T follicular helper cell (primary cell): Measurements from ENCODE around the gene GANC.
A peak's percentile ranks its signal among the peaks of the same experiment; 100 is the strongest.
"Not testable (repeated sequence)": the region's sequence is repeated elsewhere in the genome, so short reads cannot be mapped to it uniquely, and the experiment has no call there.

Experiments used
- DNase-seq: peaks from one replicate; pipeline ENCODE4 v3.0.0-alpha.2; 2020; ENCODE audit warnings: low read depth
- total RNA-seq, 2 experiments: gene quantifications; one replicate each; lab custom pipeline; 2026; lab: John Stamatoyannopoulos, UW

GANC gene, protein sequence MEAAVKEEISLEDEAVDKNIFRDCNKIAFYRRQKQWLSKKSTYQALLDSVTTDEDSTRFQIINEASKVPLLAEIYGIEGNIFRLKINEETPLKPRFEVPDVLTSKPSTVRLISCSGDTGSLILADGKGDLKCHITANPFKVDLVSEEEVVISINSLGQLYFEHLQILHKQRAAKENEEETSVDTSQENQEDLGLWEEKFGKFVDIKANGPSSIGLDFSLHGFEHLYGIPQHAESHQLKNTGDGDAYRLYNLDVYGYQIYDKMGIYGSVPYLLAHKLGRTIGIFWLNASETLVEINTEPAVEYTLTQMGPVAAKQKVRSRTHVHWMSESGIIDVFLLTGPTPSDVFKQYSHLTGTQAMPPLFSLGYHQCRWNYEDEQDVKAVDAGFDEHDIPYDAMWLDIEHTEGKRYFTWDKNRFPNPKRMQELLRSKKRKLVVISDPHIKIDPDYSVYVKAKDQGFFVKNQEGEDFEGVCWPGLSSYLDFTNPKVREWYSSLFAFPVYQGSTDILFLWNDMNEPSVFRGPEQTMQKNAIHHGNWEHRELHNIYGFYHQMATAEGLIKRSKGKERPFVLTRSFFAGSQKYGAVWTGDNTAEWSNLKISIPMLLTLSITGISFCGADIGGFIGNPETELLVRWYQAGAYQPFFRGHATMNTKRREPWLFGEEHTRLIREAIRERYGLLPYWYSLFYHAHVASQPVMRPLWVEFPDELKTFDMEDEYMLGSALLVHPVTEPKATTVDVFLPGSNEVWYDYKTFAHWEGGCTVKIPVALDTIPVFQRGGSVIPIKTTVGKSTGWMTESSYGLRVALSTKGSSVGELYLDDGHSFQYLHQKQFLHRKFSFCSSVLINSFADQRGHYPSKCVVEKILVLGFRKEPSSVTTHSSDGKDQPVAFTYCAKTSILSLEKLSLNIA (N-terminal part only)
- 9.0 to 29.5 reads per million in 2 experiments for total RNA-seq

DNA sequence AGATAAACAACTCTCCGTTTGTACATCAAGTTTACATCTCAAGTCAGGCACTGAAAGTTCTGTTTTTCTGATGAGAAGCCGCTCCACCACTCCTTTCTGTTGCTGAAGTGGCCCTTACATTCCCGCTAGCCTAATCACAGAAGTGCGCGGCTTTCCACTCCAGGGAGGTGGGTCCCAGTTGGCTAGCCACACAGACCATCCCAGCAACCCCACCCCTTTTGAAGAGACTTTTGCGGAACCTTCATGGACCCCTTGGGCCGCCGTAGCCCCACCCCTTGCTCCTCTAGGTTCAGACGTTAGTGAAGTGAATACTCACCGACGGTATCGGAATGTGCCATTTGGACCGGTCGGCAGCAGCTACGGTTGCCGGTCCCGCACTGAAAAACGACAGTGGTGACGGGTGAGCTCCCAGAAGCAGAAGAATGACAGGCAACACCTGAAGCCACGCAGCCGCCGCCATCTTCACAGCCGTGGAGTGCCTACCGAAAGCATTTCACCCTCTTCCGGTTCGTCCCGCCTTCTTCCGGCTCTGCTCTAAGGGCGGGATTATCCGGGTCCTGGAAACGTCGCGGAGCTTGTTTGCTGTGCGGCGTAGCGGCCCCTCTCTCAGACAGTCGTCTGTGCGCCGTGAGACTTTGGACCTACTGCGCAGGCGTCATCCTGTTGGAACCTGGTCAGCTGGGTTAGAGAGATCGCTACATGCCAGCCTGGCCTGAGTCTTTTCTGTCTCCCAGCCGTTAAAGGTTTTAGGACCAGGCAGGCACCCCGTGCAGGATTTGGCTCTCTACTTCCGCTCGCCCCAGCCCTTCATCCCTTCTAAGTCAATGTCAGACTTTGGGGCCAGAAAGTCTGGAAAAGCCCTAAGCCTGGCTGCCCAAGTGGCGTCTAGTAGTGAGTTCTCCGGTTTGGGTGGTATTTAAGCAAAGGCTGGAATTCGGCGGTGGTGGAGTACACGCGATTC lies at the start of gene GANC, which contains the start of gene TMEM87A:
GANC (plus strand) TSS at position 263 of the 961 bp plus-strand sequence. CDS start 1,281 bp downstream, outside the sequence.
TMEM87A (minus strand) TSS at position 495 of the 961 bp plus-strand sequence; CDS start at position 460, 35 bp downstream.
- peak; percentile 94 for DNase-seq

DNA sequence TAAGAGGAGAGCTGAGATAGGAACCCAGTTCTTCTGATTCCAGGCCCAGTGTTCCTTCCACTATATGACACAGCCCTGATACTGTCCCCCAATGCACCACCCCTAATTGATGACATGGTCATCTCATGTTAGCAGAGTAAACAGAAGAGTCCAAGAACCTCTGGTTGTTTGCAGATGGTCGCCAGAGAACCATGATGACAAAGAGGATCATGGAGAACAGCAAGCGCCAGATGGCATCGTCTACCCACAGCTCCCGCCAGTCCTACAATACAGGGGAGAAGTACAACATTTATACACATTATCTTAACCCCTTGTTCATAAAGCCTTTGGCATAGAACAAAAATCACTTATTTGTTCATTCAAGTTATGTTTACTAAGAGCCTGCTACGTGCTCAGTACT lies 46.4 kb upstream of the GANC start:
- no peak for DNase-seq

DNA sequence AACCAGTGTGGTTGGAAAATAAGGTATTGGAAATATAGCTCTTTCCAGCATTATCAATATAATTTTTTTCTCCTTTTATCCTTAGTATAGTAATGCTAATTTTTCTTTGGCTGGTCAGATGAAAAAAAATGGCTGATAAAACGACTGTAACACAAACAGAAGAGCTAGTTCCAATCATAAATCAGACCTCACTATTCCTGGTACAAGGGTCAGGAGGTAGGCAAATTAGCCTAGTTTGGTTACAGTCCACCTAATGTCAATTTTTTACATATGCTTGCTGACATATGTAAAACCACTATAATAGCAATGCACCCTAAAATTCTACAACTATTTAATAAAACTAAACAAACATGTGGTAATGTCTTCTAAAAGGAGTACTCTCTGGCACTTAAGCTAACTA lies 45.0 kb upstream of the GANC start:
- no peak for DNase-seq

DNA sequence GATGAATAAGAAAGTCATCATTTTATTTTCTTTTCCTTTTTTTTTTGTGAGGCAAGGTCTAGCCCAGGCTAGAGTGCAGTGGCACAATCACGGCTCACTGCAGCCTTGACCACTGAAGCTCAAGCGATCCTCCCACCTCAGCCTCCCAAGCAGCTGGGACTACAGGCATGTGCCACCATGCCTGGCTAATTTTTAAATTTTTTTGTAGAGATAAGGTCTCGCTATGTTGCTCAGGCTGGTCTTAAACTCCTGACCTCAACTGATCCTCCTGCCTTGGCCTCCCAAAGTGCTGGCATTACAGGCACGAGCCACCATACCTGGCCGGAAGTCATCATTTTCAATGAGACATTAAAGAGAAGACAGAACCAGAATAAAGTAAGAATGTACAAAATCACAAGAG lies 44.0 kb upstream of the GANC start:
- DNase-seq = not testable (repeated sequence)

DNA sequence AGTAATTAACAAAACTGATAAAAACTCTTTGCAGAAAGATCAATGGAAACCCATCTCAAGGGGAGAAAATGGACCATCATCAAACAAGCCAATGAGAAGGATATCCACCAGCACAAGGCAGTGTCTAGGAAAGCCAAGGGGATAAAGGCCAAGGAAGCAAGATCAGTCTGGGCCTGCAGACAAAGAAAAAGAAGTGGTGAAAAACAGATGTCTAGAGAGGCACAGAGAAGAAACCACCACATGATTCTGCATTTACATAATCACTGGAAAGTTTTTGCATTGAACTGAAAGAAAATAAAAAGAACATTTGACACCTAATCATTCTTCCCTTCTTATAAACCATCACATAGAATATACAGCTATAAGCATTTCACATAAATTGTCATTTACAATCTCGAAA lies 41.9 kb upstream of the GANC start:
- DNase-seq = no peak

DNA sequence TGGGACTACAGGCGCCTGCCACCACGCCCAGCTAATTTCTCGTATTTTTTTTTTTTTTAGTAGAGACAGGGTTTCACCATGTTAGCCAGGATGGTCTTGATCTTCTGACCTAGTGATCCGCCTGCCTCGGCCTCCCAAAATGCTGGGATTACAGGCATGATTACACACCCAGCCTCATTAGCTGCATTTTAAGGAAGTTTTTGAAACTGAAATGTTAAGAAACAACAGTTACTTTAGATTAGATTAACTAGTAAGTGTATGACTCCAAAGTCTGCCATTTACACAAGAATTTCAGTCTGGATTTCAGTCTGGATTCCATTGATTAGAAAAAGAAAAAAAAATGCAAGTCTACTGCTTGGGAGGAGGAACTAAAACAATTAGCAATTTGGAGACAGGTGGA lies 40.4 kb upstream of the GANC start:
- DNase-seq = no peak

DNA sequence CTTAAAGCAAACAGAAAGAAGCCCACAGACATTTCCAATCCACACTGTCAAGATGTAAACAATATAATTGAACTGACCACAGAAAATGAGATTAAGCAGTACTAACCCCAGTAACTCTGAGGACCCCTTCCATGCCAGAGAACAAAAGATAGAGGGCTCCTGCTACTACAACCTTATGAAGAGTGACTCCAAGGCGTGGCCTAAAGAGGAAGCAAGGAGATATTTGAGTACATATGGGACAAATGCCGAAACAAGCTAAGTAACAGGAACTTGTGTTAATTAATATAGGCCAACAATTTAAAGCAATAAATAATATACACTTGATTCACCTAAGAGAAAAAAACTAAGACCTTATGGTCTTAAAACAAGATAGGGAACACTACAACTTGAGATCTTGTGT lies 39.9 kb upstream of the GANC start:
- DNase-seq = no peak

DNA sequence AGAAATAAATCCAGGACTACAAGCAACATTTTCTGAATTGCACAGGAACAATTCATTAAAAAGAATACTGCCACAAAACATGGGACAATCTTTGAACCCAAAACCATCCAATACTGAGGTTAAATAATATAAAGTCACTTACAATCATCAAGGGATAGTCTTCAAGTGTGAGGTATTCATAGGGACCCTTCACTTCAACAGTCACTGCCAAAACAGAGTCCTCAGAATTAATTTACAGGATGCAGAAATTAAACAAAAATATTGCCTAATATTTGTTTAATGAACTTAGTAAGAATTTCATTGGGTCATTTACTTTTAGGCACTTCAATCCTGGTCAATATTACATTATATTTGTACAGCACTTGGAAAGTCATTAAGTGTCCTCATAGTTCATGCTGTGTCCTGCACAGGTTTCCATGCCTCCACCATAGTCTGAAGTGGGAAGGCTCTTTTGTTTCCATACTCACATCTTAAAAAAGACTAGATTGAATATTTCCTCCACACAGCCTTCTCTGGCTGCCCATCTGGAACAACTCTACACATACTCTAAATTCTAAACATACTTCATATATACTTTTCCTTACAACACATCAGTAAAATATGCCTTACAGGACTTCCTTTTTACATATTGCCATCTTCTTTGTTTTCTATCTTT lies 33.3 kb upstream of the GANC start:
- DNase-seq = no peak

DNA sequence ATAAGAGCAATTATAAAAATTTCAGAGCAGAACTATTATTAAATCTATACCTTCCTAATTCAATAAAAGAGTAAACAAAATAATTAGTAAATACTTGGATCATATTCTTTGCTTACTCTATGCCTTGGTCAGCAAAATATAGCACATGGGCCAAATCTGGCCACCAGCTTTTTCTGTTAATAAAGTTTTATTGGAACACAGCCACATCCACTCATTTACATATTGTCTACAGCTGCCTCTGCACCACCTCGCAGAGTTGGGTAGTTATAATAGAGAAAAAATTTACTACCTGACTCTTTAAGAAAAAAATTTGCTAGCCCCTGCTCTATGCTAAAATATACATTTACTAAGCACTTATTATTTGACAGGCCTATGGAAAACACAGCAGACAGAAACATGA lies 32.2 kb upstream of the GANC start:
- no peak for DNase-seq

DNA sequence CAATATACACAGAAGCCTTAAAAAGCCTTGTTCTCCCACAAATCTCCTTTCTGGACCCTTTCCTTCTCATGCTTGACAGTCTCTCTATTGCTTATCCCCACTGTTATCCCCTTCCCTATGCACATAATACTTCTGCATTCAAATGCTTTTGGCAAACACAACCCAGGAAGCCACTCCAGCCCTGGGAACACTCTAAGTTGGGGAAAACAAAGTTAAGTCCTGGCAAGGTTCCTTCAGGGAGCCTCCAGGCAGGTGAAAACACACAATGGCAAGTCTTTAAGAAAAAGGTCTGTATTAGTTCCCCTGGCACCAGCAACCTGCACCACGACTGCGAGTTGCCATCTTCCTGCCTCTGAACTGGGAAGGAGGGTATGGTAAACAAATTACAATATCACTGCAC lies 19.7 kb upstream of the GANC start:
- DNase-seq = no peak

DNA sequence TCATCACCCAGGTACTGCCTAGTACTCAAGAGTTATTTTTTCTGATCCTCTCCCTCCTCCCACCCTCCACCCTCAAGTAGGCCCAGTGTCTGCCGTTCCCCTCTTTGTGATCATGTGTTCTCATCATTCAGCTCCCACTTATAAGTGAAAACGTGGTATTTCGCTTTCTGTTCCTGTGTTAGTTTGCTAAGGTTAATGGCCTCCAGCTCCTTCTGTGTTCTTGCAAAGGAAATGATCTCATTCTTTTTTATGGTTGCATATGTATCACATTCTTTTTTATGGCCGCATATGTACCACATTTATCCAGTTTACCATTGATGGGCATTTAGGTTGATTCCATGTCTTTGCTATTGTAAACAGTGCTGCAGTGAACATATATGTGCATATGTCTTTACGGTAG lies 8.2 kb upstream of the GANC start:
- DNase-seq = no peak

DNA sequence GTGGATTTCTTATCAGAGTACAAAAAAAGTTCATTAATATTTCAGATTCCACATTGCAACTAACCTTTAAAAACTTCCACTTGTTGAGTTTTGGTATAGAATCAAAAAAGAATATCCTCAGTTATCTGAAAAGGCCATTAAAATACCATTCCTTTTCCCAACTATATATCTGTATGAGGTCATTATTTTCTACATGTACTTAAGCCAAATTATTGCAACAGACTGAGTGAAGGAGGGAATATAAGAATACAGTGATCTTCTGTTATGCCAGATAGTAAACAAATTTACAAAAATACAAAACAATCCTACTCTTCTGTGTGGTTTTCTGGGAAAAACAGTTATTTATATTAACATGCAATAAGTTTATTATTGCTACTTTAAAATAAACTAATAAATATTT lies 5.7 kb upstream of the GANC start:
- no peak for DNase-seq

DNA sequence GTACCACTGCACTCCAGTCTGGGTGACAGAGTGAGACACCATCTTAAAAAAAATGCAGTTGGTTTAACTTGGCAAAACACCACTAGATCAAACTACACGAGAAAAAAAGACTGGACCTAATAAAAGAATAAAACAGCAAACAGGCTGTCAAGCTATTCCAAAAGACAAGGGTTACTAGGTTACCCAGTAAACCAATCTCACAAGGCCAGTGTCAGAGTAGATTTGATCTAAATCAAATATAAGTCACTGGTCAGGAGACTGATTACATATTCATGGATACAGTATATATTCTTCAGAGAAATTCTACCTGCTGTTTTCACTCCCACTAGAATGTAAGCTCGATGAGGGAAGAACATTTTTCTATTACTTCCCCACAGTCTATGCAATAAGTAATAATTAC lies 2.5 kb upstream of the GANC start:
- no peak for DNase-seq

DNA sequence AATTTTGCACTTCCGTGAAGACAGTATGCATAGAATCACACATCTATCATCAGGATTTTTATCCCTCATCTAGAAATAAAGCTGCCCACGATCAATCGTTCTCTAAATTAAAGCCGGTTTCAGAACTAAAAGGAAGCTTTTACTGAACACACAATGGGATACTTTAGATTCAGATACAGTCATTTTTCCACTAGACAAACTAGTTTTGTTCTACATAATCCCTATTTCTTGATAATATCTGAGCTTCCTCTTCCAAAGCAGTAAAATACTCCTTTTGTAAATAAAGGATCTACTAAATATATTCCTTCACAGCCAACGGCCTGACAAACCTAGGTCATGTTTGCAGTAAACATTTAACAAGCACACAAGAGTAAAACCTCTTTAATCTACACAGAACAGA lies 2.0 kb upstream of the GANC start:
- DNase-seq = no peak

DNA sequence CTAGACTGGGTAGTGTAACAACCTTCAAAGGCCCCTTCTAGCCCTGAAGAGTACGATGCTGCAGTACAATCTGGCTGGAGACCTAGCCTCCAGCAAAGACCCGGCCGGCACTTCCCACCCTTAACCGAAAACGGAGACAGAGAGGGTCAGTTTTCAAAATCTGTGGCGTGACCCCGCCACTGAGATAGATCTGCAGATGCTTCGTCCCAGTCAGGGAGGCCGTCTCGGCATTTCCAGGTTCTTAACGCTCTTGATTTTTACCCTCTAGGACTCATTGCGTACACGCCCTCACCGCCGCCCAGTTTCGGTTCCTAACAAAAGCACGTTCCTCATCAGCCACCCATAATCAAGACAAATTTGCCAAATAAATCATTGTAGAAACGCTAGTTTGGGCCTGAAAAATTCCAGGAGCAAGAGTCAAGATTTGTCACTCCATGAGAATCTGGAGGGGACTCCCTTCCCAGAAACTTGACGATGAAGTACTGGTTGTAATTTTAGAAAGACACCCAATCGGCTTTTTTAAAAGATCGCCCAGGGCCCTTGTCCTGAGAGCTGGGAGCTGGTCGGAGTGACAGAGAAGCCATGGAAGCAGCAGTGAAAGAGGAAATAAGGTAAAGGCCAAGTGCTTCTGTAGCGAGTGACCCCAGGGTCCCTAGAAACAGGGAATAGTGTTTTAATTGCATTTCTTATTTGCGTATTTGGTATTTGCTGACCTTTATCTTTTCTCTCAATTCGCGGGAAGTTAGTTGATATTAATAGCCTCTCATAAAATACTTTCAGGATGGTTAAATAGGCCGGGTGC lies 1.1 kb downstream of the GANC start:
- DNase-seq = peak; percentile 37

DNA sequence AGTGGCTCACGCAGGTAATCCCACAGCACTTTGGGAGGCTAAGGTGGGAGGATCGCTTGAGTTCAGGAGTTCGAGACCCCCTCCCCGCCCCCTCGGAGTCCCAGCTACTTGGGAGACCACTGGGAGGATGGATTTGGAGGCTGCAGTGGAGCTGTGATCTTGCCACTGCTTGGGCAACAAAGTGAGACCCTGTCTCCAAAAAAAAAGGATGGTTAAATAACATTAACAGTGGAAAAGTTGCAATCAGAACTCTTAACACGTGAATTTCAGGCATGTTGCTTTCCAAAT lies 1.6 kb downstream of the GANC start:
- DNase-seq = no peak

DNA sequence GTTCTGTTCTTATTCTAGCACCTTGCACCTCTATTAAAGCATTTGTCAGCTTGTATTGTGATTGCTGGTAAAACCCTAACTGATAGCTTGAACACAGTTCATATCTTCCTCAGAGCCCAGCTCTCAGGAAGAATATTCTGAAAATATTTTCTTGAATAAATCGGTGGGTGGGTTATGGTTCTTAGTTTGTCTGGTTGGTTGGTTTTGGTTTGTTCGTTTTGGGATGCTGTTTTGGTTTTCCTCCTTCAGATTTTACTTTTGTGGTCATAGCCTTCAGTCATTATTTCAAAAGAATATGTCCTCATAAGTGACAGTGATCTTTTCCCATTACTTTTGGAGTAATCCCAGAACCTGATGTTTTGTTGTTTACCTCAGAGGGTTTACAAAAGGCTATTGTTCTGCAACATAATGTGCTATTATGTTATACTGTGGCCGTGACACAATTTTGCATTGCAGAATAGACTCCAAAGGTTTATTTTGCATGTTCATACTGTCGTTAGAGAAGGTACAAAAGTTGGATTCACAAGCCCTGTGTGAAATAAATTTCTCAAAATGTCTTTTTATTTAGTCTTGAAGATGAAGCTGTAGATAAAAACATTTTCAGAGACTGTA lies 2.9 kb downstream of the GANC start:
- no peak for DNase-seq

DNA sequence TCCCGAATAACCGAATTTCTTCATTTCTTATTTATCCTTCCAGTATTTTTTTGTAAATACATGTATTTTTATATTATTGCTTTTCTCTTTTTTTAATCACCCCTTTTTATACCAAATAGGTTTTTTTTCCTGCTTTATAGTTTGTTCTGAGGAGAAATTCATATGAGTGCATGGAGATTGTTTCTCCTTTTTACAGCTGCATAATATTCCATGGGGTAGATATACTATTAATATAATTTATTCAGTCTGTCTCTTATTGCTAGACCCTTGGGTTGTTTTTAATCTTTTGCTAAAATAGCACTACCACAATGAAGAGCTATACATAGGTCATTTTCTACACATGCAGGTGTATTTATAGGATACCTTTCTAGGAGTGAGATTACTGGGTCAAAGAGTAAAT lies 3.8 kb downstream of the GANC start:
- no peak for DNase-seq

DNA sequence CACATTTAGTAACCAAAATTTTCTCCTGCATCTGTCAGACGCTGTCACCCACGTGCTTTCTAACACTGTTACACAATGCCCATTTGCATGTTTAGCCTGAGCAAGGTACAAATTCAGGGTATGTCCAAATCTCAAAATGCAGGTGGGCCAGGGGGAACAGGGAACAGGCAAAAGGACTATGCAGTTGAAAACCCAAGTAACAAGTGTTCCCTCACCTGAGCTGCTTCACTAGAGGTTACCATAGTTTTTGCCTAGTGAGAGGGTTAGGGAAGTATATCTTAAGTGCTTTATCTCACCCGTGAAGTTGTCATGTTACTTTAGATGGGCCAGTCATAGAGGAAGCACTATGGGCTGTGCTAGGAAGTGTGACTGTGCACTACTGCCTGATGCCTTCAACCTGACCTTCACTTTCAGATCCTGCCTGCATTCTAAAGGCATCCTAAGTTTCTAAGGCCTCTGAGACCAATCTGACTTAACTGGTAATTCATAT lies 6.3 kb downstream of the GANC start:
- no peak for DNase-seq

DNA sequence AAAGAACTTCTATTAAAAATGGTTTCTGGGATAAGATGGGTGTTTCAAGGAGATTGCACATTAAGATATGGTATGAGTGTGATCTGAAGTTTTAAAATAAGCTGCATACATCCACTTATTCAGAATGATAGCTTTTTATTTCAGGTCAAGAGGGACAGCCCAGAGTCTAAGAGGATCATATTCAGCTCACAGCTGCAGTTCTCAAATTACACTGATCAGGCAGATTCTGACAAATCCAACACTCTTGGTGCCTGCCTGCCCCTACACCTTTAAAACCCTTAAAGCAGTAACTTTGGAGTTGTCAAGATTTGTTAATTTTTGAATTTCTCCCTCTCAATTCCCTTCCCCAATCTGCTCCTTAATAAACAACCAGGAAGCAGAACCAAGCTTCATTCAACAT lies 9.3 kb downstream of the GANC start:
- no peak for DNase-seq
